H1 (cell line): ENCODE data around the gene FGF14. TPM values are rescaled to one million over a fixed set of nuclear protein-coding genes. Genes with fewer than 3 reads are reported as not detected.

Experiments used
- BACH1 ChIP-seq: IDR thresholded peaks from 2 replicates; pipeline ENCODE4 v1.6.1; 2012; ENCODE audit warnings: low read length, improper control_type of control experiment
- CHD2 ChIP-seq: IDR thresholded peaks from 2 replicates; pipeline ENCODE4 v1.6.1; 2012; ENCODE audit warnings: low read length, improper control_type of control experiment
- HDAC2 ChIP-seq, 2 experiments: fragments of 300-600 bp in 1 of 2; sonication (generic) in 1 of 2; IDR thresholded peaks; 2 replicates each; pipeline ENCODE4 v1.6.1; 2011 to 2012; ENCODE audit warnings: low read depth in 2 of 2, low read length in 2 of 2, mild to moderate bottlenecking in 2 of 2, moderate library complexity in 2 of 2, borderline replicate concordance in 1 of 2, inconsistent platforms in 1 of 2
- SAP30 ChIP-seq: fragments of 300-600 bp; sonication (generic); IDR thresholded peaks from 2 replicates; pipeline ENCODE4 v1.7.1; 2012; ENCODE audit warnings: low read length, moderate library complexity, mild to moderate bottlenecking, inconsistent platforms; ENCODE audit not compliant: insufficient read depth, insufficient replicate concordance
- TCF12 ChIP-seq: IDR thresholded peaks from 2 replicates; pipeline ENCODE4 v1.6.1; 2011; ENCODE audit warnings: low read depth, mild to moderate bottlenecking, low read length
- polyA plus RNA-seq, 7 experiments: library from polyadenylated mRNA; depleted of rRNA in 3 of 7; stranded (reverse) in 5 of 7; unstranded in 2 of 7; fragments of >200 nt in 5 of 7; fragments of 200-250 nt in 2 of 7; gene quantifications; 1 replicate in 5 of 7; 2 replicates in 1 of 7; 4 replicates in 1 of 7; pipeline versions ENCODE4 v1.2.1 to v1.2.3, GENCODE V29; 2011 to 2013; ENCODE audit warnings: missing spikeins in 2 of 7, mixed read lengths in 2 of 7
- total RNA-seq: library from RNA; stranded (reverse); fragmentation: NEBNext Ultra II Directional; extraction: Animal tissue kit (Norgen Biotek cat#: 25700); gene quantifications from 2 replicates; pipeline ENCODE4 v1.2.1, GENCODE V29; 2021

Gene FGF14
- total and polyA plus RNA-seq, 2 of the 8 experiments (the other 6 are each of a cell fraction or from before 2014, with no cell fraction given), result 0.05 to 0.58 TPM

DNA sequence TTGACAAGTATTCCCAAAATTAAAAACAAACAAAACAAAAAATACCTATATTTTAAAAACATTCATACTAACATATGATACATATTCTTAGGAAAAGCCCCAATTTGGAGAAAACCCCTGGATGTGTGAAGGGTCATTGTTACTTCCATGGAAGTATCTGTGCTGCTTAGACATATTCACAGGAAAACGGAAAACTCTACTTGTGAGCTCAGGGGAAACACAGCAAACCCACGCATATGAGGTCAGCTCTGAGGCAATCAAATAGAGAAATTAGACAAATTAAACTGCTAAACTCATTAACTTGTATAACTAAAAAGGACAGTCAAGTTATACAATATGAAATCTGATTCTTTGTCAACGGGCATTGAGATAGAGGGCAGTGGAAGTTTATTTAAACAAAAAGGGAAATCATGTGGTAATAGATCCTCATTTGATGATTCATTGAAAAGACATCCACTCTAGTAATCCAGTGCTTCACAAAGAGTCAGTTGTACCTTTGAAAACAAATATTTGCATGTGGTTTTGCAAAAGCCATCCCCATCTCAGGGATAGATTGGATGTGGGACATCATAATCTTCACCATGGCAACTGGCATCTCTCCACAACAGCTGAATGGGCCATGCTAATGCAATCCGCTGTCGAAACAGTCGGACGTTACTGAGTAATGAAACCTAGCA, 526.0 kb downstream of the FGF14 start (continued):
- no peak for TF ChIP-seq HDAC2 (IDR thresholded peaks at IDR 0.05; ENCODE audit: borderline replicate concordance in 1 of 2, low read depth in 2 of 2, low read length in 2 of 2)
- no peak for TF ChIP-seq BACH1
- TF ChIP-seq TCF12, result no peak
- TF ChIP-seq SAP30, result no peak
- no peak for TF ChIP-seq CHD2
- TF ChIP-seq, all 59 proteins: peak for 0
